Endothelial cell of umbilical vein (primary cell): Measurements from ENCODE around the gene TREH. TPM values are rescaled to one million over a fixed set of nuclear protein-coding genes. Genes with fewer than 3 reads are reported as not detected.

Experiments
- BruUV-seq: library from RNA; stranded (reverse); fragments of 400-500 nt; replicated peaks from 2 replicates; lab custom pipeline; 2021; lab: Mats Ljungman, UMichigan
- CTCF ChIA-PET: fragments of 300-600, 350-600 bp; sonication (Branson Sonifier 250); formaldehyde crosslinking; loops from one replicate; lab custom pipeline; 2021; ENCODE audit warnings: antibody characterized with exemption, inconsistent platforms; lab: Charles Lee
- POLR2A ChIA-PET: fragments of 300-600, 350-600 bp; sonication (Branson Sonifier 250); formaldehyde crosslinking; loops from one replicate; lab custom pipeline; 2021; ENCODE audit warnings: antibody characterized with exemption, inconsistent platforms; lab: Charles Lee
- DNase-seq: peaks from one replicate; pipeline ENCODE4 v3.0.0-alpha.2; 2011; ENCODE audit warnings: low read depth, low spot score
- FAIRE-seq: peaks from 2 replicates; lab custom pipeline; 2011; peaks lifted over from hg19 to GRCh38; lab: Jason Lieb, UNC
- H2AFZ ChIP-seq: 2 replicates; pipeline ENCODE4 v1.6.0; 2012; ENCODE audit warnings: low read depth, low read length, control low read depth, inconsistent platforms
- H3K27ac ChIP-seq: 2 replicates; pipeline ENCODE4 v1.5.1; 2011; ENCODE audit warnings: low read depth, mild to moderate bottlenecking, control low read depth, low read length, moderate library complexity; ENCODE audit not compliant: insufficient read depth
- H3K27me3 ChIP-seq, 2 experiments: 2 replicates each; pipeline versions ENCODE4 v1.6.0 to v1.6.1; 2011; ENCODE audit warnings: low read length in 2 of 2, mixed read lengths in 1 of 2; ENCODE audit not compliant: control insufficient read depth in 2 of 2, insufficient read depth in 2 of 2
- H3K36me3 ChIP-seq, 2 experiments: 2 replicates in 1 of 2; 3 replicates in 1 of 2; pipeline ENCODE4 v1.5.1; 2011; ENCODE audit warnings: low read length in 2 of 2, mild to moderate bottlenecking in 1 of 2, moderate library complexity in 1 of 2; ENCODE audit not compliant: control insufficient read depth in 2 of 2, insufficient read depth in 2 of 2; ENCODE audit errors: extremely low read depth in 1 of 2
- H3K4me1 ChIP-seq: 3 replicates; pipeline ENCODE4 v1.5.1; 2011; ENCODE audit warnings: mild to moderate bottlenecking, low read length; ENCODE audit not compliant: control insufficient read depth, insufficient read depth; ENCODE audit errors: extremely low read depth
- H3K4me2 ChIP-seq: 2 replicates; pipeline ENCODE4 v1.6.1; 2011; ENCODE audit warnings: low read length, control low read depth, mixed read lengths; ENCODE audit not compliant: insufficient read depth
- H3K4me3 ChIP-seq, 3 experiments: fragments of 200-600 bp in 1 of 3; sonication (generic), shearing (Covaris generic) in 1 of 3; replicated peaks in 1 of 3; 2 replicates each; pipeline ENCODE4 v1.5.1; 2011 to 2016; ENCODE audit warnings: control low read depth in 3 of 3, low read length in 3 of 3, mild to moderate bottlenecking in 2 of 3, inconsistent platforms in 1 of 3, low read depth in 1 of 3, moderate library complexity in 1 of 3; ENCODE audit not compliant: insufficient read depth in 1 of 3
- H3K79me2 ChIP-seq: 2 replicates; pipeline ENCODE4 v1.6.0; 2012; ENCODE audit warnings: low read length, inconsistent platforms; ENCODE audit not compliant: control insufficient read depth, insufficient read depth
- H3K9ac ChIP-seq: replicated peaks from 2 replicates; pipeline ENCODE3; 2011; ENCODE audit warnings: low read length, control low read depth; ENCODE audit not compliant: insufficient read depth; ENCODE audit errors: extremely low read depth
- H3K9me1 ChIP-seq: replicated peaks from 3 replicates; pipeline ENCODE4 v1.6.0; 2011; ENCODE audit warnings: mild to moderate bottlenecking, low read length; ENCODE audit not compliant: control insufficient read depth, insufficient read depth; ENCODE audit errors: extremely low read depth
- H3K9me3 ChIP-seq: replicated peaks from 2 replicates; pipeline ENCODE4 v1.5.1; 2012; ENCODE audit warnings: low read length, inconsistent platforms; ENCODE audit not compliant: control insufficient read depth, insufficient read depth
- H4K20me1 ChIP-seq: replicated peaks from 2 replicates; pipeline ENCODE3; 2011; ENCODE audit warnings: mild to moderate bottlenecking, low read length; ENCODE audit not compliant: control insufficient read depth, insufficient read depth; ENCODE audit errors: extremely low read depth
- FOS ChIP-seq: IDR thresholded peaks from 2 replicates; pipeline ENCODE4 v1.6.1; 2011; ENCODE audit warnings: mild to moderate bottlenecking, low read length, moderate library complexity, borderline replicate concordance; ENCODE audit not compliant: insufficient read depth
- GATA2 ChIP-seq: IDR thresholded peaks from 2 replicates; pipeline ENCODE4 v1.7.0; 2011; ENCODE audit warnings: low read depth, mild to moderate bottlenecking, moderate library complexity, mixed read lengths, low read length; ENCODE audit not compliant: insufficient read length, insufficient read depth
- POLR2AphosphoS5 ChIP-seq: IDR thresholded peaks from 2 replicates; pipeline ENCODE4 v1.6.1; 2012; ENCODE audit warnings: low read depth, mild to moderate bottlenecking, control low read depth, low read length, moderate library complexity; ENCODE audit not compliant: insufficient read depth
- dilution Hi-C: fragments of 300-500 bp; cut with MboI; formaldehyde crosslinking; loops from one replicate; pipeline ENCODE4 v1.15.0; 2019; ENCODE audit warnings: low sequenced_read_pairs; ENCODE audit not compliant: extremely low pct_ligation_motif_present
- intact Hi-C: fragments of 100-400 bp; cut with micrococcal nuclease; formaldehyde crosslinking; loops from one replicate; pipeline ENCODE4 v1.10.0; 2022
- polyA plus RNA-seq, 4 experiments: library from polyadenylated mRNA; depleted of rRNA in 3 of 4; stranded (reverse) in 3 of 4; unstranded in 1 of 4; fragments of >200 nt; gene quantifications; 2 replicates each; pipeline versions ENCODE4 v1.2.1 to v1.2.3, GENCODE V29; 2011 to 2012; ENCODE audit warnings: missing spikeins in 1 of 4
- total RNA-seq: library from RNA; stranded (reverse); gene quantifications from 2 replicates; pipeline ENCODE4 v1.2.3, GENCODE V29; 2021
- TF ChIP-seq, protein P1 (sequence below), 2 donors: IDR thresholded peaks; 1 replicate in 1 of 2; 2 replicates in 1 of 2; pipeline ENCODE4 v1.5.1; 2011; ENCODE audit warnings: low read length in 2 of 2, mild to moderate bottlenecking in 2 of 2, moderate library complexity in 2 of 2, control low read depth in 1 of 2, inconsistent platforms in 1 of 2, low read depth in 1 of 2; ENCODE audit not compliant: insufficient read depth in 1 of 2; ENCODE audit errors: extremely low read depth in 1 of 2

TREH gene
- total and polyA plus RNA-seq, 2 donors (not counting 3 experiments of a cell fraction or from before 2014, with no cell fraction given), result not detected

DNA sequence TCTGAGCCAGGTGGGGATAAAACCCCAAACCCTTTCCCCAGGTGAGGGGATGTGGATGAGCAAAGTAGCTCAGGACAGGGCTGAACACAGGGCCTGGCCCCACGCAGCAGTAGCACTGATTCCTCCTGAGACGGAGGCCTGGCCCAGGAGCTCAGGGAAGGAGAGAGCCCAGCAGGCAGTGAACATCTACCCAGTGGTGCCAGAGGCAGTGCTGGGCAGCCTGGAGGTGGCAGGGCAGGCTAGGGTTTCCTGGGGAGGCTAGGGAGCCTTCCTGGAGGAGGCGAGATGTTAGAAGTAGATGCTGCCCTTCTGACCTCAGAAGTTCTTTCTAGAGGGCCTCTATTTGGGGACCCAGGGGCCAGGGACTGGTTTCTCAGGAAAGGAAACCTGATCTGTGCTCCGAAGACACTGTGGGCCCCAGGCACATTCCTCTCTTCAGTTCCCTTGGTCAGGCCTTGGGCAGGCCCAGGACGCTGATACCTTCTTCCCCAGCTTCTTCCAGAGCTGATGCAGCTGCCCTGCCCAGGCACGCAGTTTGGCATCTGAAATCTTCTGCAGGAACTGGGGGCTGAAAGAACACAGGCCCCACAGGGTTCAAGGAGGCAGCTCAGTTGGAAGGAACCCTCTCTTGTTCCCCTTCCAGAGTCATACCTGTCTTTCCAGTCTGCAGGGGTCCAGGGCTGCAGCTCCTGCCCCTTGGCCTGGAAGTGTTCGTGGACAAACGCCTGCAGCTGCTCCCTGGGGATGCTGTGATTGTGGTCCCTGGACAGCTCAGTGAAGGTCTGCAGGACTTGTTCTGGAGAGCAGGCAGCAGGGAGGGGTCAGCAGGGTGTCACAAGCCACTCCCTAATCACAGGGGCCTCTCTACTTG is 16.8 kb downstream of the TREH start:
- Histone ChIP-seq H3K9me1 (no peaks in the 10 kb centered on the region), H3K27me3 (peaks cover 0 to 2% of the 10 kb centered on the region in 2 experiments), H3K79me2 (no peaks in the 10 kb centered on the region), H3K36me3 (peaks cover 0 to 8% of the 10 kb centered on the region in 2 experiments), H3K4me2 (no peak overlapping the region), H3K4me1 (peaks cover 6% of the 10 kb centered on the region), H3K9ac (no peak overlapping the region), H3K27ac (no peak overlapping the region), H4K20me1 (no peaks in the 10 kb centered on the region), H3K9me3 (no peaks in the 10 kb centered on the region), H3K4me3 (no peak overlapping the region), H2AFZ (no peak overlapping the region)
- dilution Hi-C loops, result no loop called here
- CTCF ChIA-PET, result interaction anchor here (1.1 to 6.7 kb wide), 4 partner anchors 26 to 68 kb away, joined by 3 to 65 read pairs (median 6); no protein-coding TSS in a partner anchor
- TF ChIP-seq POLR2AphosphoS5, result peak; percentile 32
- no peak for TF ChIP-seq GATA2
- FAIRE-seq (no peak), DNase-seq (no peak)
- intact Hi-C loops, result no loop called here
- no TSS peak for BruUV-seq
- POLR2A ChIA-PET, result no interaction called here

DNA sequence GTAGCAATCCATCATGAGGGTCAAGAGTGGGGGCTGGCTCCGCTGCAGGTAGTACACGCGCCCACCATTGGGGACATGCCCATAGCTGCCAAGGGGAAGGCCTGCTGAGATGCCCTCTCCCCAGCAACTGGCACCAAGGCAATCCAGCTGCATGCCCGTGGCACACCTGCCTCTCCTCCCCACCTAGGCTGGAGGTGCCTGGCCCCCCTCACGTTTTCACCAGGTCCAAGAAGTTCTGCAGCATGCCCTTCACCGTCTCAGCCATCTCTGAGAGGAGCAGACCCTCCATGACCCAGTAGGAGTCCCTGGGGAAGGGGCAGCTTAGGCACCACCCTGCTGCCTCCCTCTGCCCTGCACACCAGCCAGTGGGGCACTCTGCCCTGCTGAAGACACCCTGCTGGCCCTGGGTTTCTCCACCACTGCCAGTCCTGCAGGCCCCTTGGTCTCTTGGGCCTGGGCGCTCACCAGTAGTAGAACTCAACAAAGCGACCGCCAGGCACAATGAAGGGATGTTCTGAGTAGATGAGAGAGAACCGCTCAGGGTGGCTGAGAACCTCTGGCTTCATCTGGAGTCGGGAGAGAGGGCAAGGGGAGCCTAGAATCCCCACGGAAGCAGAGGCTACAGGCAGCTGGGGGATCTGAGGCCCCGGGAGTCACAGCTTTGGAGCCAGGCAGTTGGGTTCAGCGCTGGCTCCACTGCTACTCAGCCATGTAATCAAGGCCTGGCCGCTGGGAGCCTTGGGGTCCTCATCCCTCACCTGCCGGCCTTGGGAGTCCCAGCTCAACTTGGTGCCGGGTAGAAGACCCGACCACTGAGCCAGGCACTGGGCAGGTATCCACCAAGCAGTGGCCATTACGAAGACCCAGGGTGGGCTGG is 17.8 kb downstream of the TREH start:
- Histone ChIP-seq H4K20me1 (no peaks in the 10 kb centered on the region), H2AFZ (no peak overlapping the region), H3K79me2 (no peaks in the 10 kb centered on the region), H3K9me3 (no peaks in the 10 kb centered on the region), H3K27ac (no peak overlapping the region), H3K9me1 (no peaks in the 10 kb centered on the region), H3K4me2 (no peak overlapping the region), H3K9ac (no peak overlapping the region), H3K4me1 (peaks cover 6% of the 10 kb centered on the region), H3K4me3 (no peak overlapping the region), H3K36me3 (peaks cover 0 to 17% of the 10 kb centered on the region in 2 experiments), H3K27me3 (peaks cover 0 to 2% of the 10 kb centered on the region in 2 experiments)
- DNase-seq (no peak), FAIRE-seq (no peak)
- ChIA-PET CTCF (interaction anchor here (1.1 to 6.7 kb wide), 2 partner anchors 25 to 67 kb away, joined by 3 to 65 read pairs; no protein-coding TSS in a partner anchor), POLR2A (no interaction called here)
- dilution Hi-C loops, result no loop called here
- TF ChIP-seq, protein P1, sequence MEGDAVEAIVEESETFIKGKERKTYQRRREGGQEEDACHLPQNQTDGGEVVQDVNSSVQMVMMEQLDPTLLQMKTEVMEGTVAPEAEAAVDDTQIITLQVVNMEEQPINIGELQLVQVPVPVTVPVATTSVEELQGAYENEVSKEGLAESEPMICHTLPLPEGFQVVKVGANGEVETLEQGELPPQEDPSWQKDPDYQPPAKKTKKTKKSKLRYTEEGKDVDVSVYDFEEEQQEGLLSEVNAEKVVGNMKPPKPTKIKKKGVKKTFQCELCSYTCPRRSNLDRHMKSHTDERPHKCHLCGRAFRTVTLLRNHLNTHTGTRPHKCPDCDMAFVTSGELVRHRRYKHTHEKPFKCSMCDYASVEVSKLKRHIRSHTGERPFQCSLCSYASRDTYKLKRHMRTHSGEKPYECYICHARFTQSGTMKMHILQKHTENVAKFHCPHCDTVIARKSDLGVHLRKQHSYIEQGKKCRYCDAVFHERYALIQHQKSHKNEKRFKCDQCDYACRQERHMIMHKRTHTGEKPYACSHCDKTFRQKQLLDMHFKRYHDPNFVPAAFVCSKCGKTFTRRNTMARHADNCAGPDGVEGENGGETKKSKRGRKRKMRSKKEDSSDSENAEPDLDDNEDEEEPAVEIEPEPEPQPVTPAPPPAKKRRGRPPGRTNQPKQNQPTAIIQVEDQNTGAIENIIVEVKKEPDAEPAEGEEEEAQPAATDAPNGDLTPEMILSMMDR (IDR thresholded peaks at IDR 0.05; ENCODE audit: extremely low read depth in 1 of 2, insufficient read depth in 1 of 2, low read depth in 1 of 2, low read length in 2 of 2), result no peak
- TF ChIP-seq POLR2AphosphoS5, result peak; percentile 19
- no peak for TF ChIP-seq FOS
- no TSS peak for BruUV-seq
- intact Hi-C loops, result no loop called here
